CMK (cell line): Measurements from ENCODE around the gene EEPD1.
"Not testable (repeated sequence)": the region's sequence is repeated elsewhere in the genome, so short reads cannot be mapped to it uniquely, and the experiment has no call there.

Experiments
- DNase-seq: peaks from one replicate; pipeline ENCODE4 v3.0.0-alpha.2; 2010; ENCODE audit warnings: low read depth

Gene EEPD1

GRCh38 chr7:36128448-36129047 lies 24.5 kb upstream of the EEPD1 start:
- DNase-seq, result no peak

- DNase-seq, result no peak
These were observed 24.0 kb upstream of the EEPD1 start for GRCh38 chr7:36129048-36129534.

- DNase-seq, result no peak
These were observed 22.7 kb upstream of the EEPD1 start for GRCh38 chr7:36130236-36130945.

GRCh38 chr7:36131026-36131425 lies 22.0 kb upstream of the EEPD1 start:
- DNase-seq, result no peak

GRCh38 chr7:36131499-36131898 lies 21.6 kb upstream of the EEPD1 start:
- DNase-seq, result no peak

- DNase-seq, result no peak
These were observed 21.0 kb upstream of the EEPD1 start for GRCh38 chr7:36132012-36132411.

GRCh38 chr7:36135700-36136099 lies 17.4 kb upstream of the EEPD1 start:
- no peak for DNase-seq

GRCh38 chr7:36137258-36137657 lies 15.8 kb upstream of the EEPD1 start:
- no peak for DNase-seq

- no peak for DNase-seq
These were observed 15.3 kb upstream of the EEPD1 start for GRCh38 chr7:36137754-36138153.

- DNase-seq, result no peak
These were observed 14.8 kb upstream of the EEPD1 start for GRCh38 chr7:36138209-36138608.

GRCh38 chr7:36141351-36141750 lies 11.7 kb upstream of the EEPD1 start:
- DNase-seq, result no peak

- DNase-seq, result no peak
These were observed 11.2 kb upstream of the EEPD1 start for GRCh38 chr7:36141850-36142249.

GRCh38 chr7:36144189-36144588 lies 8.9 kb upstream of the EEPD1 start:
- no peak for DNase-seq

- DNase-seq, result no peak
These were observed 7.4 kb upstream of the EEPD1 start for GRCh38 chr7:36145686-36146085.

GRCh38 chr7:36147361-36147760 lies 5.7 kb upstream of the EEPD1 start:
- DNase-seq, result no peak

- no peak for DNase-seq
These were observed 4.5 kb upstream of the EEPD1 start for GRCh38 chr7:36148422-36149065.

GRCh38 chr7:36149240-36149639 lies 3.8 kb upstream of the EEPD1 start:
- not testable (repeated sequence) for DNase-seq

GRCh38 chr7:36149694-36150452 lies 3.2 kb upstream of the EEPD1 start:
- DNase-seq, result no peak

GRCh38 chr7:36151921-36152755 lies 916 bp upstream of the EEPD1 start:
- no peak for DNase-seq

- no peak for DNase-seq
These were observed 580 bp downstream of the EEPD1 start for GRCh38 chr7:36153571-36154097.
